ENCODE measurements around the gene VPS13C.

VPS13C gene, protein sequence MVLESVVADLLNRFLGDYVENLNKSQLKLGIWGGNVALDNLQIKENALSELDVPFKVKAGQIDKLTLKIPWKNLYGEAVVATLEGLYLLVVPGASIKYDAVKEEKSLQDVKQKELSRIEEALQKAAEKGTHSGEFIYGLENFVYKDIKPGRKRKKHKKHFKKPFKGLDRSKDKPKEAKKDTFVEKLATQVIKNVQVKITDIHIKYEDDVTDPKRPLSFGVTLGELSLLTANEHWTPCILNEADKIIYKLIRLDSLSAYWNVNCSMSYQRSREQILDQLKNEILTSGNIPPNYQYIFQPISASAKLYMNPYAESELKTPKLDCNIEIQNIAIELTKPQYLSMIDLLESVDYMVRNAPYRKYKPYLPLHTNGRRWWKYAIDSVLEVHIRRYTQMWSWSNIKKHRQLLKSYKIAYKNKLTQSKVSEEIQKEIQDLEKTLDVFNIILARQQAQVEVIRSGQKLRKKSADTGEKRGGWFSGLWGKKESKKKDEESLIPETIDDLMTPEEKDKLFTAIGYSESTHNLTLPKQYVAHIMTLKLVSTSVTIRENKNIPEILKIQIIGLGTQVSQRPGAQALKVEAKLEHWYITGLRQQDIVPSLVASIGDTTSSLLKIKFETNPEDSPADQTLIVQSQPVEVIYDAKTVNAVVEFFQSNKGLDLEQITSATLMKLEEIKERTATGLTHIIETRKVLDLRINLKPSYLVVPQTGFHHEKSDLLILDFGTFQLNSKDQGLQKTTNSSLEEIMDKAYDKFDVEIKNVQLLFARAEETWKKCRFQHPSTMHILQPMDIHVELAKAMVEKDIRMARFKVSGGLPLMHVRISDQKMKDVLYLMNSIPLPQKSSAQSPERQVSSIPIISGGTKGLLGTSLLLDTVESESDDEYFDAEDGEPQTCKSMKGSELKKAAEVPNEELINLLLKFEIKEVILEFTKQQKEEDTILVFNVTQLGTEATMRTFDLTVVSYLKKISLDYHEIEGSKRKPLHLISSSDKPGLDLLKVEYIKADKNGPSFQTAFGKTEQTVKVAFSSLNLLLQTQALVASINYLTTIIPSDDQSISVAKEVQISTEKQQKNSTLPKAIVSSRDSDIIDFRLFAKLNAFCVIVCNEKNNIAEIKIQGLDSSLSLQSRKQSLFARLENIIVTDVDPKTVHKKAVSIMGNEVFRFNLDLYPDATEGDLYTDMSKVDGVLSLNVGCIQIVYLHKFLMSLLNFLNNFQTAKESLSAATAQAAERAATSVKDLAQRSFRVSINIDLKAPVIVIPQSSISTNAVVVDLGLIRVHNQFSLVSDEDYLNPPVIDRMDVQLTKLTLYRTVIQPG (N-terminal part only)

DNA sequence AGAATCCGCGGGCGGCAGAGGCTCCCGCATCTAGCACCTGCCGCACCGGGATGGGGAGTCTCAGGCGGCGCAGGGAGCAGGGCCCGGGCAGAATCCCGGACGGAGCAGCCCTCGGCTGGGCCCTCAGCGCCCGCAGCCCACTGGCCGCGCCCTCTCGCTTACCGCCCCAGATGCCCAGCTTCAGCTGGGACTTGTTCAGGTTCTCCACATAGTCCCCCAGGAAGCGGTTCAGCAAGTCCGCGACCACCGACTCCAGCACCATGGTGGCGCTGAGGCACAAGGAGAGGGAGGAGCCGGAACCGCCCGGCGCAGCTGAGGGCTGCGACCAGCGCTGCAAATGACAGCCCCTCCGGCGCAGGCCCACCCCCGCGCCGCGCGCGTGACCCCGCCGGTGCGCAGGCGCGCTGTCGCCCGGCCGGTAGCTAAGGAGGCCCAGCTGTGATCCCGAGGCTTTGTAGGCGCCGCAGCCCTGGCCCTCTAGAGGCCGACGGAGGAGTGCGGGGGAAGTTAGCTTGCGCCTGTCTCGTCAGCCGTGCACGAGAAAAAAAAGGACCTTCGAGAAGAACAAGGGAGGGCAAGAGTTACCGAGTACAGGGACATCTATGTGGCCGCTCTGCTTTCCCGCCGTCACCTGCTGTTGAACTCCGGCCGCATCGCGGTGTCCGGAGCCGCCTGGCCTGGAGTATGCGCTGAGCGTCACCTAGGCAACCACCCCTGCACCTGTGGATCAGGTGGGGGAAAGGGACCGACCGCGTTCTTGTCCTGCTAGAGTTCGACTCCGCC is at the start of gene VPS13C:
Gene VPS13C, minus strand, starts transcription at position 335 of the 783 bp plus-strand sequence. Its CDS starts 73 bp downstream, at position 262.
- peak; percentile 91 for FAIRE-seq
- DNase-seq (ENCODE audit: insufficient read length, low spot score): peak; percentile 89

DNA sequence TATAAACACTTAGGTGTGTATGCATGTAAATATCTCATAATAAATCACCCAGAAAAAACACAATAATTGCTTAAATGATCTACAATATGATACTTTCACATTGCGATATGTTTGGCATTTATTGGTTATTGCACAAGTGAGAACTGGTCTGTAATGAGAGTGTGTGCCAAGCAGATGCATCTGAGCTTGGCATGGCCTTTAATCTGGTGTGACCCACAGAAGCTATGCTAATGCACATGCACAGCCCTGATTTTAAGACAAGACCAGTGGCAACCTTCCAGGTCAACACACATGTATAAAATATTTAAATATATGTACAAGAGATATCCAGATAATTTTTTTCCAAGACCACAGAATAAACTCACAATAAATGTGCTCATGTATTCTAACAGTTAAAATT is 49.2 kb upstream of the VPS13C start:
- DNase-seq (ENCODE audit: insufficient read length, low spot score): no peak
- no peak for FAIRE-seq

DNA sequence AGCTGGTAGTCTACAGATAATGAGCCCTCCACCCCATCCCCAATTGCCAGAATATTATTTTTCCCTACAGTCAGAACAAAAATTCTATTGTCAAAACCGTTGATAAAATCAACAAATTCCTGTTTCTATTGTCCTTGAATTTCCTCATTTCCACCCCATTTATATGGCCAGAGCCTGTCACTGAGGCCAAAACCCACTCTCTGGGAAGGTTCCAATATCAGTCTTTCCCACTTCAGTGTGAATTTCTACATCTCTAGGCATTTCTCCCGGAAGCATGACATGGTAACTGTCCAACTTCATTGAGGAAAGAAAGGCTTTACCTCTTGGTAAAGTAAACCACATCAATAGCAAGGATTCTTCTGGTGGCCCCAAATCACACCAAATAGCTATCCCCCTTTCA is 48.2 kb upstream of the VPS13C start:
- no peak for FAIRE-seq
- DNase-seq (ENCODE audit: insufficient read length, low spot score): no peak

DNA sequence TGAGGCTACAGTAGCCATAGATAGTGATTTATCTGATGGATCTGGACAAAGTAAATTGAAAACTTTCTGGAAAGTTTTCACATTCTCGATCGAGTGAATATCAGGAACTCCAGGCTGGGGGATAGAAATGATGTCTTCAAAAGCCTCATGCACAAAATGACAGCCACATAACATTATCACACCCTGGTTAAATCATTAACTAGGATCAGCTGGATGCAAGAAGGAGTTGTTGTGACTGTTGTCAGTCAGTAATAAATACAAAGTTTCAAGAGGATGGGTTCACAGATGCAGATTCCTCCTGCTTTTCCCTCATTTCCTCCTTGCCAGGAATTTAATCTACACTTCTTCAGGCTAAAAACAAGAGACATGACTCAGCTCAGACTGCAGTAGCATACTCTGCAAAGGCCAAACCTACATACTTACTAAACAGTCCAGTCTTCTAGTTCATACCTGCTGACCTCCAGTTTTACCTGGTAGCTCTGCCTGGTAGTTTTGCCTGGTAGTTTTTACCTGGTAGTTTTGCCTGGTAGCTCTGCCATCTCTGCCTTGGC is 47.4 kb upstream of the VPS13C start:
- FAIRE-seq (no peak), DNase-seq (ENCODE audit: insufficient read length, low spot score) (no peak)

DNA sequence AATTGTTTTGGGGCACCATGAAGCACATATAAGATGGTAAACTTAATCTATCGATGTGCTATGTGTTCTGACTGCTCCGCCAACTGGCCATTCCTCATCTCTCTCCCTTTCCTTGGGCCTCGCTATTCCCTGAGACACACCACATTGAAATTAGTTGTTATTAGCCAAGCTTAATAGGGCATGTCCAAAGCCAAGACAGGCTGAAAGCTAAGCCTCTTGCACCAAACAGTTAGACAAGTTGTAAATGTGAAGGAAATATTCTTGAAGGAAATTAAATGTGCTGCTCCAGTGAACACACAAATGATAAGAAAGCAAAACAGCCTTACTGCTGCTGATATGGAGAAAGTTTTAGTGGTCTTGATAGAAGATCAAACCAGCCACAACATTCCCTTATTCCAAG is 45.8 kb upstream of the VPS13C start:
- FAIRE-seq (no peak), DNase-seq (ENCODE audit: insufficient read length, low spot score) (no peak)

DNA sequence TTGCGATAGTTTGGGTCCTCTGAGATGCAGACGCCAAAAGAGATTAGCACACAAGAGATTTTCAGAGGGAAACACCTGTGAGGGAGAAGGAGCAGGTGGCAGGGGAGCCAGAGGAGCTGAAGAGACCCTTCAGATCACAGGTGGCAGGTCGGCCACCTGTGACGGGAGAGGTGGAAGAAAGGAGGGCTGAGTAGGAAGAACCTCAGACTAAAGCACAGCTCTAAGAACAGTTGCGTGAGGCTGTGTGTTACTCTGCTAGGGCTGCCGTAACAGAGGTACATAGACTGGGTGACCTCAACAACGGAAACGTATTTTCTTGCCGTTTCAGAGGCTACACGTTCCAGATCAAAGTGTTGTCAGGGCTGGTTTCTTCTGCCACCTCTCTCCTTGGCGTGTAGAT is 45.0 kb upstream of the VPS13C start:
- DNase-seq (ENCODE audit: insufficient read length, low spot score): no peak
- FAIRE-seq: no peak

DNA sequence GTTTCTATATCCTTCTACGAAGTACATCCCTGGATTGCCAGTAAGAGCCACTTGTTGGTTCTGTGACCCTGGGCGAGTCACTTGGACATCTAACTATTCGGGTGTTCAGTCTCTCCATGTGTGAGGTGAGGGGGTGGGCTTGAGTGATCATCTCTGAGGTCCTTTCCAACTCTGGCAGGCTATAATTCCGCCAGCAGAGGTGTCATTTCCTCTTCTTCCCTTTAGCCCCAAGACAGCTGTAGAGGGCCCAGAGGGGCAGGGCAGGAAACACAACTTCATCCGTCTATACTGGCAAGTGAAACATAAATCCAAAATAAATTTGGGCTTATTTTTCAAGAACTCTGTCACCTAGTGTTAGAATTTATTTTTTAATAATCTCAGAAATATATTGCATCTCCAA is 44.6 kb upstream of the VPS13C start:
- FAIRE-seq (no peak), DNase-seq (ENCODE audit: insufficient read length, low spot score) (no peak)

DNA sequence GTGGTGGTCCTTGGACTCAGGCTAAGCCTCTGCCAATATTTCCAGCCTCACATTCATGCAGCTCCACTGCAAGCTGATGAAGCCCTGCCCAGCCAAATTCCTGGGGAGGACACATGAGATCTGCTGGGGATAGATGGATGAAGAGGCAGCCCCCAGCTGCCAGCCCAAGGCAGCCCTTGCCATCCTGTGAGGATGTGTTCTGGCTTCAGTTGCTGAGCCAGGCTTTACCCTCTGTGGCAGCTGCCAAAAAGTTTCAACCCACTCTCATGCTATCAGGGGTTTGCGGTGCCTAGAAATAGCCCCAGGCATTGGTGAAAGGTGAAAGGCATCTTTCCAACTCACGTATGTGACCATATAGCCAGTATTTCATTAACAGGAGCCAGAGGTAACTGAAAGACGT is 44.2 kb upstream of the VPS13C start:
- no peak for DNase-seq (ENCODE audit: insufficient read length, low spot score)
- no peak for FAIRE-seq

DNA sequence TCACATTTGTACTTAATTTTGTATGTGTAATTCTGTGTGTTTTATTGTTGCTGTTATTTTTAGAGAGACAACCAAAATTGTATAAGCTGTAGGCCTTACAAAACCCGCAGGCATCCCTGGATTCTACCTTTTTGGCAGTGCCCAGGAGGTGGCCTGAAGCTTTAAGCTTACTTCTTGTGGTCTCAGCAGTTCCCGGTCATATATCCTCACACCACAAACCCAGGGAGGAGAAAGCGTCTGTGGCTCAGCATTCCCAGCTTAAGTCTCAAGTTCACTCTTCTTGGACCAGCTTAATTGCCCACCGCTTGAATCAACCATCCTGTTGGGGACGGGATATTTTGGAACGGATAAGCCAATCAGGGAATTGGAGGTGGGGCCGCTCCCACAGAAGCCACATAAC is 43.2 kb upstream of the VPS13C start:
- FAIRE-seq: no peak
- no peak for DNase-seq (ENCODE audit: insufficient read length, low spot score)

DNA sequence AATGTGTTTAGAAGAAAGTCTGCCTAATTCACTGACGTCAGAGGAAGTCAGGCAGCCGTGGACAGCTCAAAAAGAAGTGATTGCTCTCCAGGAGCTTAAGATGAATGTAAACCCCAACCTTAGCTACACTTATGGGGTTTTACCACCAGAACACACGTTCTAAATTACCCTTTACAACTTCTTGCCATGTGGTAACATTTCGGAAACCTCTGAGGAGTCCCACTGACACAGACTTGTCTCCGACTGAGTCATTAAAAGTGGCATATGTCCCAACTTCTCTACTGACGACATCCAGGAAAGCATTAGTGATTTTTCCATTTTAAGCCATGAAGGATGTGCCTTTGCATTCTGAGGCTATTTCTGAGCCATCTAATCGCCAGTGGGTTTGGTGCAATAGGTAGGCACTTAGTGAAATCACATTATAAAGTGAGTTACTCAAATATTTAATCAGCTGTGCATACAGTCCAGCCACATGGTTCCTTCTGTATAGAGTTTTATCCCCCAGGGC is 38.9 kb upstream of the VPS13C start:
- FAIRE-seq (no peak), DNase-seq (ENCODE audit: insufficient read length, low spot score) (no peak)

DNA sequence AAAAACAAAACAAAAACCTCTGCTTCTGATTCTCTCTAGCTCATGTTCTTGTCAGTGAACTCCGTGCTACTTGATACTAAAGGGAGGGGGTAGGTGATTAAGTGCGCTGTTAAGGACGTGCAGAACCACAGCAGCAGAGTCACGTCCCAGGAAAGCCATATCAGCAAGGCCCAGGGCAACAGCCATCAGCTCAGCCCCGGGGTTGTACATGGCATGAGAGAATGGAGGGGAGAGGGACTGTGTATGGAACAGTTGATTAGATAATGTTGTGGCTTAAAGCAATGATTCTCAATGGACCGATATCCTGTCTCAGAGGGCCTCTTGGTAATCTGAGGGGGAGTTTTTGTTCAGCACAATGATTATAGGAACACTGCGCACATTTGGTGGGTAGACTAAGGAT is 34.1 kb upstream of the VPS13C start:
- FAIRE-seq (no peak), DNase-seq (ENCODE audit: insufficient read length, low spot score) (no peak)

DNA sequence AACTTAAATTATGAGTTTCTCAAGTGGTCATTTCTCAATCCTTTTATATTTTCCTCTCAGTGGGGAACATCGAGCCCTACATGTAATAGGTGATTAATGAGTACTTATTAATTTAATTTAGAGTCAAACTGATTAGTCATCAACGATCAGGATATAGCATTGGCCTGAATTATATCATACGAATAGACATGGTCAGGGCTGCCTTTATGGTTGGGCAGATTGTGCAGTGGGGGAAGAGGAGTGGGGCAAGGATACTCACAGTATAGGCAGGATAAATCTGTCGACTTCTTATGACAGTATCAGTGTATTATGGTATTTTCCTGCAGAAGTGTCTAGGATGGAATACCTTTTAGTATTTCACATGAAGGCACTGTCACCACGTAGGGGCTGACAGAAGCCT is 33.6 kb upstream of the VPS13C start:
- DNase-seq (ENCODE audit: insufficient read length, low spot score): no peak
- no peak for FAIRE-seq

DNA sequence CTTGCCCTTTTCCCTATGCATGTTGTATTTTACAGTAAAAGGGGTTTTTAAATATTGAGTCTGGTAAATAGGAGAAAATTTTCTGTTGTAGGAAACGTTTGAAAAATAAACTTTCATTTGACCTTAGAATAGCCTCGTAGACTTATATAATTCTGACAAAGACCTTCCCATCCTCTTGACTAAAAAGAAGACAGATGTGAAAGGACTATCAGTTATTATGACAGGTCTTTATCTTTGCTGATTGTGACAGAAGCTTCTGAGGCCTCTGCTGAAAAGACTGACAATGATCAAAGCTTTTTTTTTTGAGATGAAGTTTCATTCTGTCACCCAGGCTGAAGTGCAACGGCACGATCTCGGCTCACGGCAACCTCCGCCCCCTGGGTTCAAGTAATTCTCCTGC is 30.7 kb upstream of the VPS13C start:
- no peak for FAIRE-seq
- DNase-seq (ENCODE audit: insufficient read length, low spot score): no peak

DNA sequence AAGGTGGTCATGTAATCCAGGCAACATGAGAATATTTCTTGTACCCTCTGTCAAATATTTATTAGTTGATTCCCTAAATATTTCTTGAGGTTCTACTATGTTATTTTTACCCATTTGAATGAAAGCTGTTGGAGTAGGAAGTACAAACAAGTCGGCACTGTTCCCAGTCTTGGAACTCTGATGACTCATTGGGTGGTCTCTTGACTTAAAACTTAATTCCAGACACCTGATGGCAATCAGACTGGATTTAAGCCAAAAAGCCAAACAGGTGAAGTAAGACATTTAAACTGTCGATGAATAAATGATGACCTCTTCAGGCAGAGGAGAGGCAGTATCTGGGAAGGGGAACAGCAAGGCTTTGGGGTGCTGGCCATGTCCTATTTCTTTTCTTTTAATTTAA is 29.4 kb upstream of the VPS13C start:
- DNase-seq (ENCODE audit: insufficient read length, low spot score) (no peak), FAIRE-seq (no peak)

DNA sequence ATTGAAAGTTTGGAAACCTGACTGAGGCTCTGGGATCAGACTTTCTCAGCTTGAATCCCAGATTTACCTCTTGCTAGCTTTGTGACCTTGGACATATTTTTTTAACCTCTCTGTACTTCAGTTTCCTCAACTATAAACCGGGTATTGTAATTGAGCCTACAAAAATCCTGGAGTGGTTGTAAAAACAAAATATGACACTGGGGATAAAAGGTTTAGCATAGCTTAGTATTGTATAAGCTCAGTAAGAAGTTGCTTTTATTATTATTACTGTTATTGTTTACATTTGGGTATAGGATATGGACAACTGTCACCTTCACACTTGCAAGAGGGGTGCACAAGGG is 28.1 kb upstream of the VPS13C start:
- FAIRE-seq: no peak

DNA sequence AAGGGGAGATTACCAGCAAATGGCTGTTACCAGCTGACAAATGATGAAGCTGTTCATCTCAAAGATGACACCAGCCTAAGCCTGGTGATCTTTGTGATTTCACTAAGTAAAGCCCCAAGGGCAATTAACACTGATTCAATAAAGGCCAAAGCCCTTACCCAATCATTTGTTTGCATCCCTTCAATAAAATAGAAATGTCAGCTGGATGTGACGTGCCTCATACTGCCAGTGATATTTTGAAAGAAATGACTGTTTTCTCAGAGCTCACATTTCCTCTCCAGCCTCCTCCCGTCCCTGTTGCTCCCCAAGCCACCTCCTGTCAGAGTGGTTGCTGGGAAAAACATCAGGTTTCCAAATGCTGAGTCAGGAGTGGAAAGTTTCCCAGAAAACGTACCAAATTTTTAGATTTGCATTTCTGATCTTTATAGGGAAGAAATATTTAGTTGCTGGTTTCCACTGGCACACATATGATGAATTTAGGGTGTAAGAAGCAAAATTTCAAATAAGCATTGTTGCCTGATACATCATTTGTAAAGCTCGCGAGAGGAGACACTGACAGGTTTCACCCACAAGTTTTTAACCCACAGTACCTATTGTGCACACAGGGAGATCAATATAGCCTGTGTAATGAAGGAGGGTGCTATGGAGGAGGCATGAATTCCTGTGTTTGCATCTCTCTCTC is 27.6 kb upstream of the VPS13C start:
- no peak for FAIRE-seq

More for the DNA sequence above, 28.1 kb upstream of the VPS13C start:
- DNase-seq (ENCODE audit: insufficient read length, low spot score): no peak

DNA sequence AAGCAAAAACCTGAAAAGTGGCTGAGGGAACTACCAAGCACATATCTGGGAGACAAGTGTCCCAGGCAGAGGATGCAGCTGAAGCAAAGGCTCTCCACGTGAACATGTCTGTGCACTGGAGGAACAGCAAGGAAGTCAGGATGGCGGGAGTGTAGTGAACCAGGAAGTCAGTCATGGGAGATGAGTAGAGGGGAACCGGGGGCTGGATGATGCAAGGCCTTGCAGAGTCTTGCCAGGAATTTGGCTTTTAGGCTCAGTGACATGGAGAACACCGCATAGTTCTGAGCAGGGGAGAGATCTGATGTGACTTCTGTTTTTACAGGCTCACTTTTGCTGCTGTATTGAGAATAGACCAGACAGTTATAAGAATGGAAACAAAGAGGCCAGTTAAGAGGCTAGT is 25.5 kb upstream of the VPS13C start:
- FAIRE-seq: no peak
- DNase-seq (ENCODE audit: insufficient read length, low spot score): no peak

More for the DNA sequence above, 27.6 kb upstream of the VPS13C start:
- no peak for DNase-seq (ENCODE audit: insufficient read length, low spot score)

DNA sequence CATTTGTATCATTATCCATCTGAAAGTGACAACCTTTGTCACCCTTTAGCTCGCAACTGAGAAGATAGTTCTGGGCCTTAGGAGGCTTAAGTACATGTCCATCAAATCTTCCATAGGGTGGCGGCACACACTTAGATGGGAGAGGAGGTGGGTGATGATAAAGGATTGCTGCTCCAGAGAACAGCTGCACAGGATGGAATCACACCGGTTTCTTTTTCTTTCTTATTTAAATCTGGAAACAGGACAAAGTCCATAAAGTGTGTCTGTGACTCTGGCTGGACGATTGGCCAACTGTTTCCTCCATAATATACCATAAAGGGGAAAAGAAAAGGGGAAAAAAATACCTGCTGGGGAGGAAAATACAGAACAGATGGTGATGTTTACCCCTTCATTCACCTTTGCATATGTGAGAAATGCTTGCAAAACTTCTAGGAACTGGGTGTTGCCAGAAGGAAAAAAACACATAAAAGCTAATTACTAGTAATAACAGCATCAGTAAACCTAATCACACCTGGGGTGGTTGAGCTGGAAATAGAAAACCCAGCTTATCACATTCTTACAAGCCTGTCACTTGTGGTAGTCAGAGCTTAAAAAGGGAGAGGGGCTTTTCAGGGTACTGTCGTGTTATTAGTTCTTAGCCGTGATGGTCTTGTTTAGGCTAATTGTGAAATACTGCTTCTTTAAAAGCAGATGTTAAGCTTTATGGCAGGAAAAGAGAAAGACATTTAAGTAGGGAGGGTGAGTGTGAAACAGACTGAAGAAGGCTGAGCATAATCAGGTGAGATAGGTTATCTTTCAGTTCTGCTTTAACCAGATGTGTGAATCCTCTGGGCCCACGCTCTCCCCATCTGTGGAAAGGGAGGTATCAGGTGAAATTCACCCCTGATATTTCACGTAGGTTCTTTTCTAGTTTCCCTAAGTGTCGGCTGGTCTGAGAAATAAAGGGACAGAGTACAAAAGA is 23.2 kb upstream of the VPS13C start:
- no peak for DNase-seq (ENCODE audit: insufficient read length, low spot score)
- no peak for FAIRE-seq

Data from HTR-8/SVneo (cell line).